ENCODE measurements around the gene TMEM11.

DNA sequence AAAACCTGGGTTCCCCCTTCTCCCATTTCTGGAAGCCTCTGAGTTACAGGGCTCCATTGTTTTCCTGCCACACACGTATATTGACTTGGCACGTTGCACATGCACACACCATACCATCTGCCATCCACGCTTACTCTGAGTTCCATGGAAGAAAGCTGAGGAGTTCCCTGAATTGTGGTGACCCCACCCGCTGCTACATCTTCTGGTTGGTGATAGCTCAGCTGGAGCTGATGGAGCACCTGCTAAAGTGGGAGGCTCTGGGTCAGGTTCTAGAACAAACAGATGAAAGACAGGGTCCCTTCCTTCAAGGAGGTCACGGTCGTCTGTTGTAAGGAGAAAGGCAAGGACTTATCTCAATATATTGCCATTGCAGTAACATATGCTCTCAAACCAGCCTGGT, 41.1 kb downstream of the TMEM11 start:
- TF ChIP-seq, protein P1, sequence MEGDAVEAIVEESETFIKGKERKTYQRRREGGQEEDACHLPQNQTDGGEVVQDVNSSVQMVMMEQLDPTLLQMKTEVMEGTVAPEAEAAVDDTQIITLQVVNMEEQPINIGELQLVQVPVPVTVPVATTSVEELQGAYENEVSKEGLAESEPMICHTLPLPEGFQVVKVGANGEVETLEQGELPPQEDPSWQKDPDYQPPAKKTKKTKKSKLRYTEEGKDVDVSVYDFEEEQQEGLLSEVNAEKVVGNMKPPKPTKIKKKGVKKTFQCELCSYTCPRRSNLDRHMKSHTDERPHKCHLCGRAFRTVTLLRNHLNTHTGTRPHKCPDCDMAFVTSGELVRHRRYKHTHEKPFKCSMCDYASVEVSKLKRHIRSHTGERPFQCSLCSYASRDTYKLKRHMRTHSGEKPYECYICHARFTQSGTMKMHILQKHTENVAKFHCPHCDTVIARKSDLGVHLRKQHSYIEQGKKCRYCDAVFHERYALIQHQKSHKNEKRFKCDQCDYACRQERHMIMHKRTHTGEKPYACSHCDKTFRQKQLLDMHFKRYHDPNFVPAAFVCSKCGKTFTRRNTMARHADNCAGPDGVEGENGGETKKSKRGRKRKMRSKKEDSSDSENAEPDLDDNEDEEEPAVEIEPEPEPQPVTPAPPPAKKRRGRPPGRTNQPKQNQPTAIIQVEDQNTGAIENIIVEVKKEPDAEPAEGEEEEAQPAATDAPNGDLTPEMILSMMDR (IDR thresholded peaks at IDR 0.05 in 4 of 5, conservative IDR thresholded peaks at IDR 0.05 in 1 of 5): no peak
- no peak for TF ChIP-seq POLR2A (IDR thresholded peaks at IDR 0.05)
